ENCODE results near the gene PI4K2A. TPM values are rescaled to one million over a fixed set of nuclear protein-coding genes. Genes with fewer than 3 reads are reported as not detected.
A peak's percentile ranks its signal among the peaks of the same experiment; 100 is the strongest.

PI4K2A gene
- total RNA-seq, 1 experiment from 2014 or later: 25.8 TPM

- H3K4me3 ChIP-seq: no peak overlapping the region
- no peaks in the 10 kb centered on the region for H3K27me3 ChIP-seq
- H3K36me3 ChIP-seq: no peaks in the 10 kb centered on the region
- peak; percentile 56 for DNase-seq
- H3K9me3 ChIP-seq: no peaks in the 10 kb centered on the region
Measured at GRCh38 chr10:97708976-97709946, 68.8 kb downstream of the PI4K2A start.

- peaks cover 20% of the 10 kb centered on the region for H3K36me3 ChIP-seq
- no peaks in the 10 kb centered on the region for H3K9me3 ChIP-seq
- no peaks in the 10 kb centered on the region for H3K27me3 ChIP-seq
- DNase-seq: peak; percentile 27
- H3K4me3 ChIP-seq: no peak overlapping the region
Measured at GRCh38 chr10:97711640-97712572, 71.4 kb downstream of the PI4K2A start.

GRCh38 chr10:97713339-97713825 is 72.9 kb downstream of the PI4K2A start, which contains the start of gene MARVELD1:
Gene MARVELD1, plus strand, starts transcription at chr10:97713730. Its CDS starts 147 bp downstream, at chr10:97713877.
- H3K4me3 ChIP-seq: peak within 1 kb of the TSS; percentile 85
- H3K9me3 ChIP-seq: no peaks in the 10 kb centered on the region
- peak; percentile 87 for DNase-seq
- H3K36me3 ChIP-seq: peaks cover 33% of the 10 kb centered on the region
- no peaks in the 10 kb centered on the region for H3K27me3 ChIP-seq

- peak; percentile 66 for DNase-seq
- peak overlapping the region; percentile 85 for H3K4me3 ChIP-seq
- peaks cover 36% of the 10 kb centered on the region for H3K36me3 ChIP-seq
Measured at GRCh38 chr10:97713826-97714400, 73.4 kb downstream of the PI4K2A start.

GRCh38 chr10:97714401-97715258 is 74.2 kb downstream of the PI4K2A start:
- Histone ChIP-seq H3K36me3 (peaks cover 43% of the 10 kb centered on the region), H3K27me3 (no peaks in the 10 kb centered on the region), H3K9me3 (no peaks in the 10 kb centered on the region), H3K4me3 (peak overlapping the region; percentile 85)
- DNase-seq: peak; percentile 72

More at GRCh38 chr10:97713826-97714400, 73.4 kb downstream of the PI4K2A start:
- no peaks in the 10 kb centered on the region for H3K9me3 ChIP-seq
- no peaks in the 10 kb centered on the region for H3K27me3 ChIP-seq

- DNase-seq: no peak
- Histone ChIP-seq H3K36me3 (peaks cover 46% of the 10 kb centered on the region), H3K9me3 (no peaks in the 10 kb centered on the region), H3K27me3 (no peaks in the 10 kb centered on the region), H3K4me3 (peak overlapping the region; percentile 85)
Measured at GRCh38 chr10:97715259-97715874, 74.9 kb downstream of the PI4K2A start.

GRCh38 chr10:97717627-97718026 is 77.2 kb downstream of the PI4K2A start:
- Histone ChIP-seq H3K36me3 (peaks cover 47% of the 10 kb centered on the region), H3K27me3 (no peaks in the 10 kb centered on the region), H3K4me3 (no peak overlapping the region), H3K9me3 (no peaks in the 10 kb centered on the region)
- no peak for DNase-seq

- H3K4me3 ChIP-seq: no peak overlapping the region
Measured at GRCh38 chr10:97718178-97718577, 77.7 kb downstream of the PI4K2A start.

GRCh38 chr10:97718659-97719142 is 78.2 kb downstream of the PI4K2A start:
- no peak for DNase-seq
- Histone ChIP-seq H3K36me3 (peaks cover 51% of the 10 kb centered on the region), H3K27me3 (no peaks in the 10 kb centered on the region), H3K9me3 (no peaks in the 10 kb centered on the region), H3K4me3 (no peak overlapping the region)

More at GRCh38 chr10:97718178-97718577, 77.7 kb downstream of the PI4K2A start:
- peaks cover 50% of the 10 kb centered on the region for H3K36me3 ChIP-seq
- no peaks in the 10 kb centered on the region for H3K27me3 ChIP-seq
- H3K9me3 ChIP-seq: no peaks in the 10 kb centered on the region
- DNase-seq: no peak

GRCh38 chr10:97719602-97720001 is 79.1 kb downstream of the PI4K2A start:
- Histone ChIP-seq H3K27me3 (no peaks in the 10 kb centered on the region), H3K9me3 (no peaks in the 10 kb centered on the region), H3K4me3 (no peak overlapping the region), H3K36me3 (peaks cover 51% of the 10 kb centered on the region)
- no peak for DNase-seq

GRCh38 chr10:97721871-97722780 is 81.7 kb downstream of the PI4K2A start:
- no peak for DNase-seq
- Histone ChIP-seq H3K4me3 (no peak overlapping the region), H3K27me3 (no peaks in the 10 kb centered on the region), H3K36me3 (peaks cover 29% of the 10 kb centered on the region), H3K9me3 (no peaks in the 10 kb centered on the region)

GRCh38 chr10:97723001-97723400 is 82.5 kb downstream of the PI4K2A start:
- Histone ChIP-seq H3K4me3 (no peak overlapping the region), H3K36me3 (peaks cover 20% of the 10 kb centered on the region), H3K9me3 (no peaks in the 10 kb centered on the region), H3K27me3 (no peaks in the 10 kb centered on the region)
- DNase-seq: no peak

- peak; percentile 46 for DNase-seq
Measured at GRCh38 chr10:97724341-97724941, 84.0 kb downstream of the PI4K2A start.

More at GRCh38 chr10:97724341-97724941, 84.0 kb downstream of the PI4K2A start:
- no peak overlapping the region for H3K4me3 ChIP-seq
- H3K36me3 ChIP-seq: peaks cover 10% of the 10 kb centered on the region; the same call in 1 of the 2 replicates
- H3K9me3 ChIP-seq: no peaks in the 10 kb centered on the region
- H3K27me3 ChIP-seq: no peaks in the 10 kb centered on the region

Measured in MG63 (cell line).